ENCODE measurements around the gene IFNG-AS1.

DNA sequence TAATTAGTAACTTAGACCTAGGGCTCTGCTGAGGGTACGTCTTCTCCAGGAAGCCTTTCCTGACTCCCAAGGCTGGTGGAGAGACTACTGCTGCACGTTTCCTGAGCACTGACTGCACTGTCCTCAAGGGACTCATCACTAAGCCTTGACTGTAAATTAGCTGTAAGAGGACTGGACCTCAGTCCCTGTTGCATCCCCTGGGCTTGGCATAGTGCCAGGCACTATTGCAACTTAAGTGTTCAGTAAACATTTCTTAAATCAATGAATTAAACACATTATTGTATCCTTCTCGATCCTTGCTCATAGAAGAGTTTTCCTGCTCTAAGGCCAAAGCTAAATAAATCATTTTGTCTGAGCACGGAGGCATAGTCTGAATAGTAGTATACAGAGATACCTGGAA is 31.9 kb upstream of the IFNG-AS1 start:
- TF ChIP-seq POLR2AphosphoS5 (IDR thresholded peaks at IDR 0.05), result no peak
- TF ChIP-seq POLR2A (IDR thresholded peaks at IDR 0.05), result no peak
